GM19455 (cell line): ENCODE measurements around the gene IFNL1.
"Not testable (repeated sequence)": the region's sequence is repeated elsewhere in the genome, so short reads cannot be mapped to it uniquely, and the experiment has no call there.

Experiments used
- ATAC-seq: cut with Tn5 transposase; IDR thresholded peaks from one replicate; pipeline ENCODE4 v1.9.1; 2021; ENCODE audit not compliant: unreplicated experiment

IFNL1 gene

GRCh38 chr19:39328046-39328705, 32.0 kb downstream of the IFNL1 start:
- no peak for ATAC-seq

GRCh38 chr19:39329948-39330347, 33.7 kb downstream of the IFNL1 start:
- ATAC-seq = no peak

DNA sequence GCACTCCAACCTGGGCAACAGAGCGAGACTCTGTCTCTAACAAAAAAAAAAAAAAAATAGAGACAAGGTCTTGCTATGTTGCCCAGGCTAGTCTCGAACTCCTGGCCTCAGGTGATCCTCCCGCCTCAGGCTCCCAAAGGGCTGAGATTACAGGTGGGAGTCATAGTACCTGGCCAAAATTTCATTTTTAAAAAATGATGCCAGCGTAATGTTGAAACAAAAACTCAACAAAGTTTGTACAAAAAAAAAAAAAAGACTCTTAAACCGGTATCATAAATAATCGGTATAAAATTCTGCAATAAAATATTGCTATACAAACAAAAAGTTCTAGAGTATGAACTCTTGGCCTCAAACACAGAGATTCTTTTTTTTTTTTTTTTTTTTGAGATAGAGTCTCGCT, 36.1 kb downstream of the IFNL1 start:
- no peak for ATAC-seq

DNA sequence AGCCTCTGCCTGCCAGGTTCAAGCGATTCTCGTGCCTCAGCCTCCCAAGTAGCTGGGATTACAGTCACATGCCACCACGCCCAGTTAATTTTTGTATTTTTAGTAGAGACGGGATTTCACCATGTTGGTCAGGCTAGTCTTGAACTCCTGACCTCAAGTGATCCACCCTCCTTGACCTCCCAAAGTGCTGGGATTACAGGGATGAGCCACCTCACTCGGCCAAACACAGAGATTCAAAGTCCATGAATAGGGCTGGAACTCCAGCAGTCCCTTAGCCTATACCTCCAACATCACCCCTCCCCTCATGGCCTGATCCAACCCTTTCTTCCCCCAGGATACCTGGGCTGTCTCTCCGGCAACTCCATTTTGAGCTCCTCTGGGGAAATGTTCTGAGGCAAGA, 36.5 kb downstream of the IFNL1 start:
- not testable (repeated sequence) for ATAC-seq

DNA sequence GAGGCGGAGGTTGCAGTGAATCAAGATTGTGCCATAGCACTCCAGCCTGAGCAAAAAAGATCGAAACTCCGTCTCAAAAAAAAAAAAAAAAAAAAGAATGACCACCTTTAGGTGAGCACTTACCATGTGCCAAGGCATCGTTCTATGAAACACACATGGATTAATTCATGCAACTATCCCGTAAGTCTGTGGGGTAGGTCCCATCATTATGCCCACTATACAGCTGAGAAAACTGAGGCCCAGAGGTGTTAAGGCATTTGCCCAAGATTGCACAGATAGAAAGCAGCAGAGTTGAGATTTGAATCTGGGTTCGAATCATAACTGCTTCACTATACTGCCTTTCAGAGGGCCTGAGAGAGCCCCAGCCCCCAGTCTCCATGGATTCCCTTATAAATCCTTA, 37.3 kb downstream of the IFNL1 start:
- no peak for ATAC-seq

DNA sequence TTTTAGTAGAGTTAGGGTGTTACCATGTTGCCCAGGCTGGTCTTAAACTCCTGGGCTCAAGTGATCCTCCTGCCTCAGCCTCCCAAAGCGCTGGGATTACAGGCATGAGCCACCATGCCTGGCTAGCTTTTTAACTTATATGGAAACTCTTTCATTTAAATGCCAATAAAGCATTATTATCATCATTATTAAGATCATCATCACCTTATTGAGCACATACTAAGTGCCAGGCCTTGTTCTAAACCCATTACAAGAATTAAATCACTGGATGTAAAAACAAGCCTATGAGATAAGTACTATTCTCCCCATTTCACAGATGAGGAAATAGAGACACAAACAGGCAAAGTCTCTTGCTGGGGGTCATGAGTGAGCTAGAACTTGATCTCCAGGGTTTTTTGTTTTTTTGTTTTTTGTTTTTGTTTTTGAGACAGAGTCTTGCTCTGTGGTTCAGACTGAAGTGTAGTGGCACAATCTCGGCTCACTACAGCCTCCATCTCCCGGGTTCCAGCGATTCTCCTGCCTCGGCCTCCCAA, 38.3 kb downstream of the IFNL1 start:
- ATAC-seq = no peak

GRCh38 chr19:39335168-39335548, 39.0 kb downstream of the IFNL1 start:
- no peak for ATAC-seq

- no peak for ATAC-seq
These were observed 40.3 kb downstream of the IFNL1 start for GRCh38 chr19:39336483-39336882.

DNA sequence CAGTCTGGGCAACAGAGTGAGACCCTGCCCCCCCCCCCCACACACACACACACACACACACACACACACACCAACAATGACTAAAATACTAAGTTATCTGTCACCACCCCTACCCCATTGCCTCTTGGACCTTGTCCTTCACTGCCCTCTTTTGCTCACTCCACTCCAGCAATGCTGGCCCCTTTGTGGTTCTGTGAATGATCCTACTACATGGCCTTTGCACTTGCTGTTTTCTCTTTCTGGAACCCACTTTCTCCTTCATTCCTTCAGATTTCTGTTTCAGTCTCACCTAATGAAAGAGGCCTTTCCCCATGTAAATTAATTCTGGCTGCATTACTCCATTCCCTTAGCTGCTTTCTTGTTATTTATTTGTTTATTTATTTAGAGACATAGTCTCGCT, 43.5 kb downstream of the IFNL1 start:
- ATAC-seq = no peak

- not testable (repeated sequence) for ATAC-seq
These were observed 43.9 kb downstream of the IFNL1 start for GRCh38 chr19:39340156-39340555.

GRCh38 chr19:39341129-39341718, 45.0 kb downstream of the IFNL1 start:
- ATAC-seq = no peak

DNA sequence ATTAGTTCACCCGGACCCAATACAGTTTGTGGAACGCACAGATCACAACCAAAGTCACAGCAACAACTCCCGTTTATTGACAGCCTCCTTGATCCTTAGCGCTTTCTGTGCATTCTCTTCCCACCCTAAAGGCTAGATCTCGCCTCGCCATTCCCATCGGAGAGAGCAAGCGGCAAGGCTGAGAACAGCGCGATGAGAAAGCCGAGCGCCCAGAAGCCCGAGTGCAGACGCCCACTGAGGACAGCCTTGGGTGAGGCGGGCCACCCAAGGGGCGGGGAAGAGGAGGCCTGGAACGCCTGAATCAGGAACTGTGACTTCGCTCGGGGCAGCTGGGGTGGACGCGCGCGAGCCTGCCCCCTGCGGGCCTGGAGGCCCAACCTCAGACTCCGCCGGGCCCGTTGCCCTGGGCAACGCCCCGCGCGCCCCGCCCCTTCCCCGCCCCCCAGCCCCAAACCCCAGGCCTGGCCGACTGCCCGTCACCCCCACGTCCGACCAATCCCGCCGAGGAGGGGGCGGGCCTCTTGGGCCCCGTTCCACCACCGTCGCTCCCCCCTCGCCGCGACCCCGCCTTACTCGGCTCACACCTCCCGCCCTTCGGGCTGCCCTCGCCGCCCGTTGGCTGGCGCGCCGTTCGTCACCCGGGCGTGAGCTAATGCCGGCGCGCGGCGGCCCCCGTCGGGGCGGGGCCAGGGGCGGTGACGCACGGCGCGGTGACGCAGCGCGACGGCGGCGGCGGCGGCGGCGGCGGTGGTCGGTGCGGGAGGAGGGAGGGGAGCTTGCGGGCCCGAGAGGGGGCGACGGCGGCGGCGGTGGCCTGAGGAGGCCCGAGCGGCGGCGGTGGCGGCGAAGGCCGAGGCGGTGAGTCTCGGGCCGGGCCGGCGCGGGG, 45.8 kb downstream of the IFNL1 start, which contains the start of gene SAMD4B:
SAMD4B (plus strand) TSS at position 703 of the 886 bp plus-strand sequence. CDS start 14,473 bp downstream, outside the sequence.
- peak; percentile 84 for ATAC-seq

GRCh38 chr19:39342647-39343305, 46.6 kb downstream of the IFNL1 start:
- ATAC-seq = no peak

- ATAC-seq = no peak
These were observed 49.7 kb downstream of the IFNL1 start for GRCh38 chr19:39345956-39346355.

DNA sequence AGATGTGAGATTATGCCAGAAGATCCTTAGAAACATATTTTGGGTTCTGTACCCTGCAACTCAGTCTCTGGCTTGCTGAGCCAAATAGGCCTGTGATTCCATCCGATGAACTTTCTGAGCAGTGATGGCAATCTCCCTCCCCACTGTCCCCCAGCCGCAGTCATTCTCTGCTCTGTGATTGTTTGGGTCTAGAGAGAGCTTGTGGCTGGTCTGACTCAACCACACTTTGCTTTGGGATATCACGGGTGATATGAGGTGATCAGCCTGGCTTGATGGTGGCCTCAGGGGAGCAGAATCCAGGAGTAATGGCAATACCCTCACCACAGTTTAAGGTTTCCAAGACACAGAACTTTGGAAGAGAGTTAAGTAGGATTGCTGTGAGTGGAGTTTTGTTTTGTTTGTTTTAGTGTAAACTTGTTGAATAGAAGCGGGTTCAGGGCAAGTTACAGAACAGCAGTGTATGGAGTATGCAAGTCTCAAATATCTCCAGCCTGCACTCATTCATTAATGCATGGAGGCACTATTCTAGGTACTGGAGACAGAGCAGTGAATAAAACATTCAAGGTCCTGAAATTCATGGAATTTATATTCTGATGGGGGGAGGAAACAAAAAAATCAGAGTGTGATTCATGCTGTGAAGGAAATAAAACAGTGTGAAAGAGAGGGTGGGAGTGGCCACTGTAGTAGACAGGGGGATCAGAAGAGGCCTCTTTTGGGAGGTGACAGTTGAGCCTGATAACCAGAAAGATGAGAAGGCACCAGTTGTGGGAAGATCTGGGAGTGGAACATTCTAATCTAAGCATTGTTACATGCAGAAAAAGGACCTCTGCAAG, 51.3 kb downstream of the IFNL1 start:
- no peak for ATAC-seq
